CD4-positive, alpha-beta memory T cell (primary cell): ENCODE results near the gene STBD1. TPM values are rescaled to one million over a fixed set of nuclear protein-coding genes. Genes with fewer than 3 reads are reported as not detected.

Source experiments
- CTCF ChIA-PET: fragments of 350-600 bp; sonication (Branson Sonifier 250); formaldehyde crosslinking; loops from one replicate; lab custom pipeline; 2021; ENCODE audit warnings: inconsistent platforms; ENCODE audit not compliant: partially characterized antibody; lab: Charles Lee
- POLR2A ChIA-PET: fragments of 350-600 bp; sonication (Branson Sonifier 250); formaldehyde crosslinking; loops from one replicate; lab custom pipeline; 2021; ENCODE audit not compliant: partially characterized antibody; lab: Charles Lee
- DNase-seq, 5 donors: peaks; one replicate each; pipeline versions ENCODE4 v3.0.0 to v3.0.0-alpha.2; 2020 to 2022; ENCODE audit warnings: mixed read lengths in 1 of 5
- H3K27ac ChIP-seq: one replicate; pipeline ENCODE4 v1.7.0; 2013; ENCODE audit warnings: low read depth, low read length
- H3K27me3 ChIP-seq: 2 replicates; pipeline ENCODE4 v1.7.0; 2013; ENCODE audit warnings: mild to moderate bottlenecking, low read length, moderate library complexity; ENCODE audit not compliant: insufficient read depth
- H3K36me3 ChIP-seq: 2 replicates; pipeline ENCODE4 v1.7.0; 2013; ENCODE audit warnings: mild to moderate bottlenecking, low read length, moderate library complexity; ENCODE audit not compliant: insufficient read depth
- H3K4me1 ChIP-seq: 2 replicates; pipeline ENCODE4 v1.7.0; 2013; ENCODE audit warnings: mild to moderate bottlenecking, low read length, moderate library complexity; ENCODE audit not compliant: insufficient read depth
- H3K4me3 ChIP-seq, 2 donors: one replicate each; pipeline ENCODE4 v1.7.0; 2013; ENCODE audit warnings: low read length in 2 of 2, mild to moderate bottlenecking in 1 of 2
- H3K9me3 ChIP-seq, 2 donors: one replicate each; pipeline ENCODE4 v1.7.0; 2013; ENCODE audit warnings: low read length in 2 of 2, control low read depth in 1 of 2; ENCODE audit not compliant: control insufficient read depth in 1 of 2
- H3K27ac Mint-ChIP-seq, 7 donors: one replicate each; pipeline ENCODE4 v1.8.0; 2020 to 2021; ENCODE audit warnings: mixed read lengths in 7 of 7, mild to moderate bottlenecking in 6 of 7, inconsistent platforms in 3 of 7, moderate library complexity in 3 of 7
- H3K27me3 Mint-ChIP-seq, 2 donors: one replicate each; pipeline ENCODE4 v1.8.0; 2020 to 2021; ENCODE audit warnings: mixed read lengths in 2 of 2
- H3K36me3 Mint-ChIP-seq, 2 donors: one replicate each; pipeline ENCODE4 v1.8.0; 2020 to 2021; ENCODE audit warnings: mixed read lengths in 2 of 2, inconsistent platforms in 1 of 2, mild to moderate bottlenecking in 1 of 2
- H3K4me1 Mint-ChIP-seq, 4 donors: one replicate each; pipeline ENCODE4 v1.8.0; 2020 to 2021; ENCODE audit warnings: mixed read lengths in 4 of 4, mild to moderate bottlenecking in 1 of 4
- H3K4me3 Mint-ChIP-seq, 8 donors: one replicate each; pipeline ENCODE4 v1.8.0; 2020 to 2021; ENCODE audit warnings: mixed read lengths in 8 of 8, mild to moderate bottlenecking in 7 of 8, moderate library complexity in 6 of 8, inconsistent platforms in 3 of 8
- H3K9me3 Mint-ChIP-seq, 8 donors: one replicate each; pipeline ENCODE4 v1.8.0; 2020 to 2021; ENCODE audit warnings: mixed read lengths in 8 of 8, mild to moderate bottlenecking in 5 of 8, inconsistent platforms in 3 of 8, moderate library complexity in 1 of 8
- intact Hi-C: fragments of 100-400 bp; cut with micrococcal nuclease; formaldehyde crosslinking; loops from one replicate; pipeline ENCODE4 v1.15.1; 2023
- polyA plus RNA-seq, 2 donors: library from polyadenylated mRNA; unstranded; fragments of 300-500 nt; fragmentation: Illumina TruSeq; gene quantifications; one replicate each; pipeline ENCODE4 v1.2.3, GENCODE V29; 2021
- total RNA-seq, 2 experiments: library from RNA; stranded (reverse); gene quantifications; one replicate each; pipeline ENCODE4 v1.2.3, GENCODE V29; 2021

STBD1 gene
- total RNA-seq, result 1 to 10 TPM; 3.6 to 3.8 TPM
- polyA plus RNA-seq, result 1 to 10 TPM; 1.2 to 3.4 TPM

DNA sequence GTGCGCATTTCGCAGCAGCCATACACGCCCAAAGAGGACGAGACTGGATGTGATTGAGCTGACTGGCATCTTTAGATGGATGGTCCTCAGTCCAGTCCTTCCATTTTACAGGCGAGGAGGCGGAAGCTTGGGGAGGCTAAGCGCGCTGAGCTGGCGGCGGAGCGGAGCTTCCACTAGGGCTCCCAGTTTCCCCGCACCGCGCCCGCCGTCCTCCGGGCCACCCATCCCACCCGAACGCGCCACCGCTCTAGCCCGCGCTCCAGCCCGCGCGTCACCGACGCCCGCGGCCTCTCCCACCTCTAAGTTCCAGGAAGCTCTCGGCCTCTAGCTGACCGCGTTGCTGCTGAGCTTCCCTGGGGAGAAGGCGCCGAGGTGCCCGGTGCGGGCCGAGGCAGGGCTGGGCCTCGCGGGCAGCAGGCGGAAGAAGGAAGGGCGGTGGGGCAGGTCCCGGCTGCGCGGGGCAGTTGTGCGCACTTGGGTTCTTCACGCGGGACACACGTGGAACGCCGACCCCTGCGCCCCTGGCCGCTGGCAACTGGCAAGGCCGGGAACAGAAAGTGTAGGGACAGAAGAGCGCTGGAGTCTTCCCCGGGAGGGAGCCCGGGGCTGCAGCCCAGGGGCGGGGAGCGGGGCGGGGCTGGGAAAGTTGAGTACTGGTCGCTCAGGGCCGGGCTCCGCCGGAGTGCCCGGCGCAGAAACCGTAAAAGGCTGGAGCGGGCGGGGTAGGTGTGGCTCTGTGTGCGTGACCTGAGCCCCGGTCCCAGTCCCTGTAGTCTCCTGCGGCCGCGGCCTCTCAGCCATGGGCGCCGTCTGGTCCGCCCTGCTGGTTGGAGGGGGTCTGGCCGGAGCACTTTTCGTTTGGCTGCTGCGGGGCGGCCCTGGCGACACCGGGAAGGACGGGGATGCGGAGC, at the start of gene STBD1:
Gene STBD1 (plus strand): TSS at position 763 of the 911 bp plus-strand sequence. CDS start 37 bp downstream, at position 800.
- intact Hi-C loops, result loop anchor here (2.0 to 10.0 kb wide), 4 partner anchors 55 to 851 kb away; partner anchors contain the start of genes CCNG2, FAM47E and SCARB2
- peaks cover 0 to 9% of the 10 kb centered on the region in 2 donors for H3K36me3 Mint-ChIP-seq
- Histone ChIP-seq H3K27ac (peak within 1 kb of the TSS; percentile 34), H3K4me1 (peaks cover 39% of the 10 kb centered on the region), H3K36me3 (no peaks in the 10 kb centered on the region), H3K9me3 (no peaks in the 10 kb centered on the region), H3K4me3 (peak within 1 kb of the TSS; percentile 30 to 68), H3K27me3 (no peaks in the 10 kb centered on the region)
- POLR2A ChIA-PET, result interaction anchor here (0.8 to 3.5 kb wide), 8 partner anchors 8 to 769 kb away, joined by 3 to 24 read pairs (median 4); partner anchors contain the start of genes FAM47E, NUP54 and SCARB2
- CTCF ChIA-PET, result interaction anchor here (0.7 to 5.7 kb wide), 16 partner anchors 9 to 126 kb away, joined by 3 to 66 read pairs (median 4); partner anchors contain the start of gene FAM47E
- H3K27me3 Mint-ChIP-seq, result no peaks in the 10 kb centered on the region
- H3K4me3 Mint-ChIP-seq, result peak within 1 kb of the TSS; percentile 81 to 93 (median 86)
- peak within 1 kb of the TSS; percentile 12 to 83 (median 60) for H3K27ac Mint-ChIP-seq
- H3K4me1 Mint-ChIP-seq, result peaks cover 29 to 54% (median 41%) of the 10 kb centered on the region in 4 donors
- peak; percentile 24 to 43 (median 32) for DNase-seq
- H3K9me3 Mint-ChIP-seq, result no peaks in the 10 kb centered on the region

DNA sequence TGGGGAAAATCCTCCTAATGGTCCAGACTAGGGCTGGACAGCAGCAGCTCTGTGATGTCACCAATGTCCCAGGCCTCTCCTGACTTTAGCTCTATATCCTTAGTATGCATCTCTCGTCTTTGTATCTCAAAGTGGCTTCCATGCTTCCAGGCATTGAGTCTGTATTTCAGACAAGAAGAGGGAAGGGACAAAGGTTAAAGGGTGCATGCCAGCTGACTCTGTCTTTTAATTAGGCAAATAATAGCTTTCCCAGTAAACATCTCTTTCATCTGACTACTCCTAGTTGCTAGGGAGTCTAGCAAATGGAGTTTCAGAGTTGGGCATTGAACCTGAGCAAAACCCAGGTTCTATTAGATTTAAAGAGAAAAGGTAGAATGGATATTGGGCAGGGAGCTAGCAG, 49.6 kb upstream of the STBD1 start:
- no peaks in the 10 kb centered on the region for H3K9me3 ChIP-seq
- no peak for DNase-seq
- no peaks in the 10 kb centered on the region for H3K36me3 Mint-ChIP-seq
- no peak overlapping the region for H3K27ac ChIP-seq
- no peak overlapping the region for H3K4me3 Mint-ChIP-seq
- H3K36me3 ChIP-seq, result no peaks in the 10 kb centered on the region
- H3K9me3 Mint-ChIP-seq, result no peaks in the 10 kb centered on the region
- intact Hi-C loops, result no loop called here
- peaks cover 27 to 30% of the 10 kb centered on the region in 2 donors for H3K27me3 Mint-ChIP-seq
- ChIA-PET CTCF (interaction anchor here (0.9 to 2.0 kb wide), 4 partner anchors 50 to 120 kb away, joined by 3 to 12 read pairs (median 4); partner anchors contain the start of gene STBD1), POLR2A (interaction anchor here (0.8 kb wide), 1 partner anchor 75 kb away, joined by 3 read pairs; no protein-coding TSS in a partner anchor)
- no peaks in the 10 kb centered on the region for H3K4me1 ChIP-seq
- no peak overlapping the region for H3K27ac Mint-ChIP-seq
- no peak overlapping the region for H3K4me3 ChIP-seq
- H3K4me1 Mint-ChIP-seq, result no peaks in the 10 kb centered on the region
- H3K27me3 ChIP-seq, result peaks cover 19% of the 10 kb centered on the region

DNA sequence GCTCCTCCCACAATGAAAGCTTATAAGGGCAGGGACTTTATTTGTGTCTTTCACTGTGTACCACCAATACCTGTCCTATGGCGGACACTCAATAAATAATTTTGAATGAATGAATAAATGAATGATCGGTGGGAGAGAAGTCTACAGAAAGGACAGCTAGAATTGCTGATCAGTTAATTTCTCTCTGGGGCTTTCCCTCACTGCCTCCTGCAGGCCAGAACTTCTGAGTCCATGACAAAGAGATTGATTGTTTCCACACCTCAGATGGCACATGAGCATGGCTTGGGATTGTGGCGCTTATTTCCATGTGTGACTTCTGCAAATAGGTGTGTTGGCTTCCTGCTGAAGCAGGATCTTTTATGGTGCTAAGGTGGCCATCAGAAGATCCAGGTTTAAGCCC, 48.7 kb upstream of the STBD1 start:
- Histone ChIP-seq H3K9me3 (no peaks in the 10 kb centered on the region), H3K27me3 (peaks cover 16% of the 10 kb centered on the region), H3K4me1 (no peaks in the 10 kb centered on the region), H3K4me3 (no peak overlapping the region), H3K36me3 (no peaks in the 10 kb centered on the region), H3K27ac (no peak overlapping the region)
- Mint-ChIP-seq H3K9me3 (no peaks in the 10 kb centered on the region), H3K4me3 (no peak overlapping the region), H3K4me1 (no peaks in the 10 kb centered on the region), H3K27me3 (peaks cover 20 to 23% of the 10 kb centered on the region in 2 donors), H3K36me3 (no peaks in the 10 kb centered on the region), H3K27ac (no peak overlapping the region)
- ChIA-PET POLR2A (no interaction called here), CTCF (interaction anchor here (0.9 kb wide), 2 partner anchors 49 to 119 kb away, joined by 3 to 4 read pairs; partner anchors contain the start of gene STBD1)
- DNase-seq, result no peak
- intact Hi-C loops, result no loop called here

DNA sequence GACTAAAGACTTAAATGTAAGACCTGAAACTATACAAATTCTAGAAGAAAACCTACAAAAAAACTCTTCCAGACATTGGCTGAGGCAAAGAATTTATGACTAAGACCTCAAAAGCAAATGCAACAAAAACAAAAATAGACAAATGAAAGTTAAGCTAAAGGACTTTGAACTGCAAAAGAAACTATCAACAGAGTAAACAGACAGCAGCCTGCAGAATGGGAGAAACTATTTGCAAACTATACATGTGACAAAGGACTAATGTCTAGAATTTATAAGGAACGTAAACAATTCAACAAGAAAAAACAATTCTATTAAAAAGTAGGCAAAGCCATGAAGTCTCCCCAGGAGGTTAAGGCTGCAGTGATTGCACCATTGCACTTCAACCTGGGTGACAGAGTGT, 46.0 kb upstream of the STBD1 start:
- Histone ChIP-seq H3K27me3 (no peaks in the 10 kb centered on the region), H3K27ac (no peak overlapping the region), H3K4me3 (no peak overlapping the region), H3K36me3 (no peaks in the 10 kb centered on the region), H3K9me3 (no peaks in the 10 kb centered on the region), H3K4me1 (no peaks in the 10 kb centered on the region)
- Mint-ChIP-seq H3K27ac (no peak overlapping the region), H3K4me3 (no peak overlapping the region), H3K36me3 (no peaks in the 10 kb centered on the region), H3K27me3 (peaks cover 9% of the 10 kb centered on the region in 2 donors), H3K9me3 (no peaks in the 10 kb centered on the region), H3K4me1 (no peaks in the 10 kb centered on the region)
- no peak for DNase-seq
- POLR2A ChIA-PET, result no interaction called here
- intact Hi-C loops, result no loop called here
- CTCF ChIA-PET, result interaction anchor here (1.2 to 1.3 kb wide), 2 partner anchors 9 to 71 kb away, joined by 3 to 6 read pairs; partner anchors contain the start of gene FAM47E

DNA sequence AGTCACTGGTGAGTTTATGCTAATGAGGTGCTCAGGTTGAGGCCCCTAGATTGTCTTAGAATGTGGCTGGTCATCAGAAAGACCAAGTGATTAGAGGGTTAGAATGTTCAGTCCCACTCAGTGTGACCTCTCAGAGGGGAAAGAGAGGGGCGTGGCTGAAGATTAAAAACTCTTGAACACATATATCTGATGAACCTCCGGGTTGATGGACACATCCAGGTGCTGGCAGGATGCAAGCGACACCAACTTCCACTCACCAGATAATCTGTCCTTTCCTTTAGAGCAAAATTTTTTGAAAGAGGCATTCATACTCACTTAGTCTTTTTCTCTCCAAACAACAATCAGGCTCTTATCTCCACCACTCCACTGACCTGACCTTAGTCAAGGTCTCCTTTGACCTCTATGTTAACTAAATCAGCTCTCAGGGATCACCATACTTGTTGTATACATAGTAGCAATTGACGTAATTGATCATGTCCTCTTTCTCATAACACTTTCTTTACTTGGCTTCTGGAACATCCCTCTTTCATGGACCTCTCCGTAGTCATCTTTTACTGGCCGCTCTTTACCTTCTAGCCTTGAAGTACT, 40.8 kb upstream of the STBD1 start:
- Mint-ChIP-seq H3K9me3 (no peaks in the 10 kb centered on the region), H3K27me3 (peaks cover 3 to 5% of the 10 kb centered on the region in 2 donors), H3K27ac (no peak overlapping the region), H3K4me1 (no peaks in the 10 kb centered on the region), H3K36me3 (no peaks in the 10 kb centered on the region), H3K4me3 (no peak overlapping the region)
- ChIA-PET CTCF (no interaction called here), POLR2A (no interaction called here)
- intact Hi-C loops, result no loop called here
- Histone ChIP-seq H3K36me3 (no peaks in the 10 kb centered on the region), H3K4me1 (no peaks in the 10 kb centered on the region), H3K27me3 (no peaks in the 10 kb centered on the region), H3K27ac (no peak overlapping the region), H3K4me3 (no peak overlapping the region), H3K9me3 (no peaks in the 10 kb centered on the region)
- DNase-seq, result no peak

DNA sequence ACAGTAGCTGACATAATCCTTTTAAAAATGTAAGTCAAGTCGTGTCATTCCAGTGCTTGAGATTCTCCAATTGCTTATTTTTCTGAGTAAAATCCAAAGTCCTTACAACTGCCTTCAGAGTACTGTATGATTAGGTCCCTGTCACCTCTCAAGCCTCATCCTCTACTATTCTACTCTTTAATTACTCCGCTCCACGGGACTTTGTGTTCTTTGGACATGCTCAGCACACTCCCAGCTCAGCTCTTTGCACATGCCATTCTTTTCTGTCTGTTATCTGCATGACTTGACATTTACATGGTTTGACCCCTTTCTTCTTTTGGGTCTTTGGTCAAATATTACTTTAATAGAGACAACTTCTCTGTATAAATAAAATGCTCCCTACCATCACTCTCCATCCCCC, 39.9 kb upstream of the STBD1 start:
- H3K4me1 Mint-ChIP-seq, result no peaks in the 10 kb centered on the region
- no peaks in the 10 kb centered on the region for H3K36me3 Mint-ChIP-seq
- Histone ChIP-seq H3K9me3 (no peaks in the 10 kb centered on the region), H3K36me3 (no peaks in the 10 kb centered on the region), H3K4me1 (no peaks in the 10 kb centered on the region), H3K27me3 (no peaks in the 10 kb centered on the region), H3K27ac (no peak overlapping the region), H3K4me3 (no peak overlapping the region)
- CTCF ChIA-PET, result interaction anchor here (1.2 kb wide), 1 partner anchor 112 kb away, joined by 3 read pairs; no protein-coding TSS in a partner anchor
- peaks cover 0 to 6% of the 10 kb centered on the region in 2 donors for H3K27me3 Mint-ChIP-seq
- POLR2A ChIA-PET, result no interaction called here
- no peaks in the 10 kb centered on the region for H3K9me3 Mint-ChIP-seq
- intact Hi-C loops, result no loop called here
- no peak overlapping the region for H3K4me3 Mint-ChIP-seq
- no peak for DNase-seq
- H3K27ac Mint-ChIP-seq, result no peak overlapping the region

DNA sequence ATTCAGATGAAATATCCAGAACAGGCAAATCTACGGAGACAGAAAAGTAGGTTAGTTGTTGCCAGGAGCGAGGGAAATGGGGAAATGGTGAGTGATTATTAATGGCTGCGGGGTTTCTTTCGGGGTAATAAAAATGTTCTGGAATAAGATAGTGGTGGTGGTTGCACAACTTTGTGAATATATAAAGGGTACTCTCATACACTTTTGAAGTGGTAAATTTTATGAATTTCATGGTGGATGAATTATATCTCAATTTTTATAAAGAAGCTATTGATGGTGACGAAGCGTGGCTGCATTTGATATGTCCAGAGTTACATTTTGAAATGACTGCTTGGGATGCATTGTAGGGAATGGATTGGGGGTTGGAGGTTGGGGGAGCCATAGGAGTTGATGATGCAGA, 38.7 kb upstream of the STBD1 start:
- H3K4me1 Mint-ChIP-seq, result no peaks in the 10 kb centered on the region
- Histone ChIP-seq H3K27ac (no peak overlapping the region), H3K36me3 (no peaks in the 10 kb centered on the region), H3K4me3 (no peak overlapping the region), H3K4me1 (no peaks in the 10 kb centered on the region), H3K27me3 (no peaks in the 10 kb centered on the region), H3K9me3 (no peaks in the 10 kb centered on the region)
- H3K9me3 Mint-ChIP-seq, result no peaks in the 10 kb centered on the region
- H3K36me3 Mint-ChIP-seq, result no peaks in the 10 kb centered on the region
- no peak for DNase-seq
- CTCF ChIA-PET, result interaction anchor here (1.2 kb wide), 1 partner anchor 111 kb away, joined by 3 read pairs; no protein-coding TSS in a partner anchor
- no peak overlapping the region for H3K27ac Mint-ChIP-seq
- no peak overlapping the region for H3K4me3 Mint-ChIP-seq
- intact Hi-C loops, result no loop called here
- peaks cover 0 to 9% of the 10 kb centered on the region in 2 donors for H3K27me3 Mint-ChIP-seq
- POLR2A ChIA-PET, result no interaction called here
